Measurements from ENCODE around the gene CNOT6.
"Not testable (repeated sequence)": the region's sequence is repeated elsewhere in the genome, so short reads cannot be mapped to it uniquely, and the experiment has no call there.

The CNOT6 gene

GRCh38 chr5:180472269-180472668 lies 21.9 kb upstream of the CNOT6 start:
- DNase-seq, result no peak

- not testable (repeated sequence) for DNase-seq
These were observed 20.8 kb upstream of the CNOT6 start for GRCh38 chr5:180473386-180473785.

GRCh38 chr5:180474569-180474968 lies 19.6 kb upstream of the CNOT6 start:
- DNase-seq, result no peak

DNA sequence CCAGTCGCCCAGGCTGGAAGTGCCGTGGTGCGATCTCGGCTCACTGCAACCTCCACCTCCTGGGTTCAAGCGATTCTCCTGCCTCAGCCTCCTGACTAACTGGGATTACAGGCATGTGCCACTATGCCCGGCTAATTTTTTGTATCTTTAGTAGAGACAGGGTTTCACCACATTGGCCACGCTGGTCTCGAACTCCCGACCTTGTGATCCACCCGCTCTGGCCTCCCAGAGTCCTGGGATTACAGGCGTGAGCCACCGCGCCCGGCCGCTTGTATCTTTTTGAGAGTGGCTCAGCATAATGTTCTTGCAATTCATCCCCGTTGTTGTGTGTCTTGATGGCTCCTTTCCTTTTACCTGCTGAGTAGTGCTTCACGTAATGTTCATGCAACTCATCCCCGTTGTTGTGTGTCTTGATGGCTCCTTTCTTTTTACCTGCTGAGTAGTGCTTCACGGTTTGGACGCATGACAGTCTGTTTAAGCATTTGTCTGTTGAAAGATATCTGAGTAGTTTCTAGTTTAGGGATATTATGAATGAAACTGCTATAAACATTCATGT lies 18.1 kb upstream of the CNOT6 start:
- not testable (repeated sequence) for DNase-seq

DNA sequence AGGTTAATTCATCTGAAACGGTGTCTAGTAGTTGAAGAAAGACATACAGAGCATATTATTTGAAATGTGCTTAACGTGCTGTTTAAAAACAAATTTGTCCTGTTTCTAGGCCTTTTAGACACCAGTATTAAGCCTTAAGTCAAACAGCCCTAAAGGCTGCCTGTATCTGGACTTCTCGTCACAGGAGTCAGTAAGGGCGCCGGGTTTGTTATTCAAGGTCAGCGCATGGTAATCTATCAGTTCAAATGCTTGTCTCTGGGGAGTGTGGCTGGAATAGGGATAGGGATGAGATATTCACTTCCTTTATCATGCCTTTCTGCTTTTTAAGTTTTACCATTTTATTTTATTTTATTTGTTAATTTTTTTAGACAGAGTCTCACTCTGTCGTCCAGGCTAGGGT lies 9.4 kb upstream of the CNOT6 start:
- DNase-seq, result no peak

DNA sequence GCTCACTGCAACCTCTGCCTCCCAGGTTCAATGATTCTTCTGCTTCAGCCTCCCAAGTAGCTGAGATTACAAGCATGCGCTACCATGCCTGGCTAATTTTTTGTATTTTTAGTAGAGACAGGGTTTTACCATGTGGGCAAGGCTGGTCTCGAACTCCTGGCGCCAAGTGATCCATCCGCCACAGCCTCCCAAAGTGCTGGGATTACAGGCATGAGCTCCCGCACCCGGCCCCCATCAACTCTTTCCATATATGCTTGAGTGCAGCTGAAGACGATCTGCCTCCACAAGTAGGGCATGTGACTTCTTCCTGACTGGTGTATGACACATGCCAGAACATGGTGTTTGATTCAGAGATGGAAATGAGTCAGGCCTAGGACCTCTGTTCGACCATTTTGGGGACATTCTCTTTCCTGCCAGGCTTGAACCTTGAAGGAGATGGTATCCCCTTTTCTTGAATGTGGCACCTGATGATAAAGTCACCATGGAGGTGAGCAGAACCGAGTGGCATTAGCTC lies 7.5 kb upstream of the CNOT6 start:
- DNase-seq, result no peak

- no peak for DNase-seq
These were observed 6.6 kb upstream of the CNOT6 start for GRCh38 chr5:180487556-180487955.

DNA sequence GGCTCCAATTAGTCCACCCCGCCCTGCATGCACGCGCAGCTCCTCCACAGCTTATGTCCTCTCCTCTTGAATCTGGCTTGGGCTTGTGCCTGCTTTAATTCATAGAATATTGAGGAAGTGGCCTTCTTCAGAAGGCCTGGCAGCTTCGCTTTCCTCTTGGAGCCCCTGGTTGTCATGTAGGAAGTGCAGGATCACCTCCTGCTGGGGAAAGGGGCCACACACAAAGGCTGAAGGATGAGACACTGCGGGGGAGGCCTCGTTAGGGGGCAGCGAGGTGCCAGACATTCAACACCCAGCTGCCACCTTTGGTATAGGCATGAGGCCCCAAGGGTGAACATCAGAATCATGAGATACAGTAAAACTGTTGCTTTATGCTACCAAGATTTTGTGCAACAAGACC lies 2.7 kb upstream of the CNOT6 start:
- no peak for DNase-seq

DNA sequence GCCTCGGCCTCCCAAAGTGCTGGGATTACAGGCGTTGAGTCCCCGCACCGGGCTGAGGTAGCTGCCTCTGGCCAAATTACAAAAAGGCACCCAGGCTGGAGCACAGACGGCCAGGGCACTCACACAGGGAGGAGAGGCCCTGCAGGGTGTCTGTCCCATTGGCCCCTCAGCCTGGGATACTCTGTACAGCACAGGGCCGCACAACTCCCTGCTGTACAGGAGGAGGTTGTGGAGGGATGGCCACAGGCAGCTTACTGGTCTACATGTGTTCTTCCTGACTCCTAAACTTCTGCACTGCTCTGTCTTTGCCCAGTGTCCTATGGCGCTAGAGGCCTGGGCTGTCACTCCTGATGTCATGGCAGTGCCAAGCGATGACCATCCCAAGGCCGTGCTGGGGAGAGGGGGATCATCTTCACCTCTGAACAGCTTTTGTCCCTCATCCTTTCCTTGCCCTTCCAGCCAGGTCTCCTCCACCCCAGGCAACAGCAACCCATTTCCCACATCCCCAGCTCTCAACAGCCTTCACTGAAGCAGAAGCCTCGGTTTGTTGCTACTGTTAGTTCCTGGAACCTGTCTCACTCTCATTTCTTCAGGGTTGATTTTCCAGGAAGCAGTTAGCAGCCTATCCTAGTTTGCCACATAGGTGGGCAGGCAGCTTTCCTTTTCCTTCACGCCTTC lies 1.8 kb upstream of the CNOT6 start:
- no peak for DNase-seq

GRCh38 chr5:180494510-180495181 lies 467 bp downstream of the CNOT6 start:
- DNase-seq, result no peak

DNA sequence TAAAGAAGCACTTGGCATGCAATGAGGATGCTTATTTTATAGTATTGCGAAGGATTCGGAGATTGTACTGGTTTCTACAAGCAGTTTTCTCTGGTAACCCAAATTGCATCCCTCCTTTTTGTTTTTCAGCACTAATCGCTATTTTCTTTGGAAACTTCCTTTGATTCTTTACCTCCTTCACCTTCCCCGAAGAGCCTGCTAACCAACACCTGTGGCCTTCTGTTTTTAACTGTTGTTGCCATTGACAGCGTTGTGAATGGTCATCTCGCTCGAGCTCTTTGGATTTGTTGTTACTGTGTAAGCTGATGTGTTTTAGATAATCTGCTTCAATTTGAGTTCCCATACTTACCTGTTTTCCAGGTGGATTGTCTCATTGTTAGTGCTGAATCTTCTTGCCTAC lies 1.1 kb downstream of the CNOT6 start:
- DNase-seq, result no peak

GRCh38 chr5:180495991-180496741 lies 2.0 kb downstream of the CNOT6 start:
- no peak for DNase-seq

- not testable (repeated sequence) for DNase-seq
These were observed 2.6 kb downstream of the CNOT6 start for GRCh38 chr5:180496806-180497205.

DNA sequence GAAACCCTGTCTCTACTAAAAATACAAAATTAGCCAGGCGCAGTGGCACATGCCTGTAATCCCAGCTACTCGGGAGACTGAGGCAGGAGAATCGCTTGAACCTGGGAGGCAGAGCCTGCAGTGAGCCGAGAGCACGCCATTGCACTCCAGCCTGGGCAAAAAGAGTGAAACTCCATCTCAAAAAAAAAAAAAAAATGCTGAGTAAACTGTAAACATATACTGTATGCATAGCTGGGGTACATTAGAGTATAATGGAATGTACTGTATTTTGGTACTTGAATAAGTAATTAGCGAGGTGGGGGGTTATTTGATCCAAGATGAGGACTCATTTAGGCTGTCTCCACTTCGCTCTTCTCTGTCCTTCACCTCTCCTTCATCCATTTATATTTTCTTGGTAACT lies 3.7 kb downstream of the CNOT6 start:
- not testable (repeated sequence) for DNase-seq

GRCh38 chr5:180498378-180498777 lies 4.2 kb downstream of the CNOT6 start:
- DNase-seq, result no peak

- no peak for DNase-seq
These were observed 5.5 kb downstream of the CNOT6 start for GRCh38 chr5:180499684-180500083.

DNA sequence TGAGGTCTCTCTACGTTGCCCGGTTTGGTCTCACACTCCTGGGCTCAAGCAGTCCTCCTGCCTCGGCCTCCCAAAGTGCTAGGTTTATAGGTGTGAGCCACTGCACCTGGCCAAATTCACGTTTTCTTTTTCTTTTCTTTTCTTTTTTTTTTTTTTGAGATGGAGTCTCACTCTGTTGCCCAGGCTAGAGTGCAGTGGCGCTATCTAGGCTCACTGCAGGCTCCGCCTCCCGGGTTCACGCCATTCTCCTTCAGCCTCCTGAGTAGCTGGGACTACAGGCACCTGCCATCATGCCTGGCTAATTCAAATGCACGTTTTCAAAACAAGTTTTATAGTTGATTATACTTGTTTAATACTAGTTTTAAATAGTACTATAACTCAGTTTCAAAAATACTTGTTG lies 6.1 kb downstream of the CNOT6 start:
- DNase-seq, result not testable (repeated sequence)

DNA sequence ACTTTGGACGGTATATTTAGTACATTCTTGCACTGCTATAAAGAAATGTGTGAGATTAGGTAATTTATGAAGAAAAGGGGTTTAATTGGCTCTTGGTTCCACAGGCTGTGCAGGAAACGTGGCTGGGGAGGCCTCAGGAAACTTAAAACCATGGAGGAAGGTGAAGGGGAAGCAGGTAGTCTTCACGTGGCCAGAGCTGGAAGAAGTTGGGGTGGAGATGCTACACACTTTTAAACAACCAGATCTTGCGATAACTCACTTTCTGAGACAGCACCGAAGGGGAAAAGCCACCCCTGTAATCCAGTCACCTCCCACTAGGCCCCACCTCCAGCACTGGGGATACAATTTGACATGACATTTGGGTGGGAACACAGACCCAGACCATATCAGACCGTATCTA lies 13.5 kb downstream of the CNOT6 start:
- DNase-seq, result no peak

DNA sequence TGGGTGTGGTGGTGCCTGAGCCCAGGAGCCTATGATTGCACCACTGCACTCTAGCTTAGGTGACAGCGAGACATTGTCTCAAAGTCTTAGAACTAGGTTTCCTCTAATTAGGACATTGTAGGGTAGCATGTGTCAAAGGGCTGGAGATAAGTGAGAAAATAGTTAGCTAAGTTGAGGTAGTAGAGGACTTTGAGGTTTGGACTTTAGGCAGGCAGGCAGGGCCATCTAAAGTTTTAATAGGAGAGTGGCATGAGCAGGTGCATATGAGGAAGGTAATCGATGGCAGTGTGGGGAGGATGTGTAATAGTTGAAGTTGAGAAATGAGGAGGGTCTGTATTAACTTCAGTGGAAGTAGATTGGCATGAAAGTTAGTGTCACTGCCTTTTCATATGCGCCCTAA lies 21.1 kb downstream of the CNOT6 start:
- no peak for DNase-seq

- not testable (repeated sequence) for DNase-seq
These were observed 21.8 kb downstream of the CNOT6 start for GRCh38 chr5:180515974-180516373.

DNA sequence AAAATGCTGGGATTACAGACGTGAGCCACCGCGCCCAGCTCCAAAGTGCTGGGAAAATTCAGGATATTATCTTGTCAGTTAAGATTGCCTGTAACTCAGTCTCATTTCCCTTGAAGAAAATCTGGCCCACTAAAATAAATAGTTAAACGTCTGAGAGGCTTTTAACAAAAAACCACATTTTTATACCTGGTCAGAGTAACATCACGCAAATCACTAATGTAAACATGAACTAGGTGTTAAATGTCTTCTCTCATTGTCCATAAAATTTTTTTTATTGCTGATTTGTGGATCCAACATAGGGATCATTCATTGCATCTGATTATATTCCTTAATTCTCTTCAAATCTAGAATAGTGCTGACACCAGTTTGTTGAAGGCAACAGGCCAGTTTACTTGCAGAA lies 22.3 kb downstream of the CNOT6 start:
- no peak for DNase-seq

- DNase-seq, result peak; percentile 85
These were observed 24.9 kb downstream of the CNOT6 start for GRCh38 chr5:180519098-180519497.

DNA sequence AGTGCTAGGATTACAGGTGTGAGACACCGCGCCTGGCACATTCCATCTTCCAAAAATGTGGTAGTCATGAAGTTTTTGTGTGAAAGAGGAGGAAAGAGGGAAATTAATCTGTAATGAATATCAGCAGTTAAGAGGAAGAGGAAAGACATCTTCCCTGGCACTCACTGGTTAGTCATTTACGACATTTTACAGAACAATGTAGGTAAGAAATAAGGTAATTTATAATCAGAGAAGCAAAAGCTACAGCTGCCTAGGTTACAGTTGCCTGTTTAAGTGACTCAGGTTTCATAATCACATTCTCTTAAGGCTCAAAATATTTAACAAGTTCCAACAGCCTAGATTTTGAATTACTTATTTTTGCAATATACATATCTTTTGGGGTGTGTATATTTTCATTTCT lies 26.9 kb downstream of the CNOT6 start:
- DNase-seq, result no peak

- DNase-seq, result no peak
These were observed 27.4 kb downstream of the CNOT6 start for GRCh38 chr5:180521591-180521990.

All from GF-D8 (cell line).